Mesodermal cell (in vitro differentiated cells): ENCODE data around the gene NME9. TPM values are rescaled to one million over a fixed set of nuclear protein-coding genes. Genes with fewer than 3 reads are reported as not detected.
A peak's percentile ranks its signal among the peaks of the same experiment; 100 is the strongest.
"Not testable (repeated sequence)": the region's sequence is repeated elsewhere in the genome, so short reads cannot be mapped to it uniquely, and the experiment has no call there.

Experiments used
- H3K27ac ChIP-seq: 2 replicates; pipeline ENCODE4 v1.7.0; 2013; ENCODE audit warnings: mild to moderate bottlenecking, low read depth, low read length, moderate library complexity; ENCODE audit not compliant: severe bottlenecking
- H3K36me3 ChIP-seq: 2 replicates; pipeline ENCODE4 v1.7.1; 2013; ENCODE audit warnings: mild to moderate bottlenecking, low read length, moderate library complexity; ENCODE audit not compliant: control insufficient read depth, insufficient read depth
- H3K4me1 ChIP-seq: one replicate; pipeline ENCODE4 v1.7.1; 2013; ENCODE audit warnings: mild to moderate bottlenecking, low read length; ENCODE audit not compliant: insufficient read depth, control insufficient read depth, poor library complexity, severe bottlenecking
- H3K4me3 ChIP-seq: 2 replicates; pipeline ENCODE4 v1.7.0; 2013; ENCODE audit warnings: low read length, control low read depth, mild to moderate bottlenecking; ENCODE audit not compliant: insufficient read depth, poor library complexity, severe bottlenecking; ENCODE audit errors: extremely low read depth
- H3K9me3 ChIP-seq: 2 replicates; pipeline ENCODE4 v1.7.1; 2013; ENCODE audit warnings: mild to moderate bottlenecking, low read length, moderate library complexity; ENCODE audit not compliant: control insufficient read depth
- WGBS, 2 experiments: methylation state at CpG; one replicate each; pipeline ENCODE4 v1.1.5; 2013; ENCODE audit warnings: missing lambda C conversion rate in 2 of 2; ENCODE audit not compliant: insufficient coverage in 2 of 2; 5-methylcytosine and 5-hydroxymethylcytosine counted together
- polyA plus RNA-seq, 2 experiments: library from polyadenylated mRNA; stranded (reverse); fragments of 50-300 nt; gene quantifications; one replicate each; pipeline ENCODE4 v1.2.3, GENCODE V29; 2013

The NME9 gene
- polyA plus RNA-seq (2013, experiment 1 of 2) = 0.44 TPM
- polyA plus RNA-seq (2013, experiment 2 of 2) = not detected

DNA sequence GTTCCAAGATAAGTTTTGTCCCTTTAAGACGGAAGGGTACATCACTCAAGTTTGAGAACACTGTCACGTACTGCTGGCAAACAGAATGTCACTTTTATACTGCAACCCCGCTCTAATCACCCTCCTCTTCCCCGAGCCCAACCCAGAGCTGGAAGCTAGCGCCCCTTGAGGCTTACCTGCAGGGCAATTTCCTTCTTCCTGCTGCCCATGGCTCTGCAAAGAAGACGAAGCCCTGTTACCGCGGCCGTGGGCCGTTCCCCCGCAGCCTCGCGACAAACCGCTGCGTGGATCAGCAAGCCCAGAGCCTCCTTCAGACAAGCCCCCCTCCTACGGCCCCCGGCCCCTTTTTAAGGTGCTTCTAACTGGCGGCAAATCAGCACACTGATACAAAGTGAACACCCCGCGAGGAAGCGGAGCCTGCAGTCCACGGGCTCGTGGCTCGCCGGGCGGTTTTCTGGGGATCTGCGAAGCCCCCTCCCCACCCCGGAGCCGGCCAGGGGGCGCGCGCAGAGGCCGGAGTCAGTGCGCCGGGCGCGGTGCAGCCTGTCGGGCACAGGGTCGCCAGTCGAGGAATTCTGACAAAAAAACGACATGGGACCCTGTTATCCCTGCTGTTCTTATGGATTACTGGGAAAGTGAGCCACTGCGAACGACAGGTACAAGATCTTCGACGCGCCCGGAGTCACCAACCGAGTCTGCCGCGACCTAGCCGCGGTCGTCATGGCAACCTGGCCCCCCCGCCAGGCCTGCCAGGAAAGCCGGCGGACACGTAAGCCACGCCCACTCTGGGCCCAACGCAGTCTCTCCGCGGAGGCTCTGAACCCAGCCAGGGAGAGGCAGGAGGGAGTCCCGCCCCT, at the start of gene NME9:
Gene NME9 (minus strand): TSS at position 725 of the 857 bp plus-strand sequence. CDS start 516 bp downstream, at position 209.
- 1 to 2% methylated on average over 44 of the region's 62 CpGs for WGBS, 2 experiments
- no peak within 1 kb of the TSS for H3K27ac ChIP-seq
- H3K4me1 ChIP-seq = peaks cover 6% of the 10 kb centered on the region
- H3K36me3 ChIP-seq = no peaks in the 10 kb centered on the region
- peak within 1 kb of the TSS; percentile 72 for H3K4me3 ChIP-seq
- no peaks in the 10 kb centered on the region for H3K9me3 ChIP-seq

GRCh38 chr3:138378990-138379389, 49.3 kb upstream of the NME9 start:
- H3K9me3 ChIP-seq = no peaks in the 10 kb centered on the region
- H3K27ac ChIP-seq = no peak overlapping the region
- peaks cover 15% of the 10 kb centered on the region for H3K36me3 ChIP-seq
- H3K4me1 ChIP-seq = peaks cover 3% of the 10 kb centered on the region
- no peak overlapping the region for H3K4me3 ChIP-seq
- WGBS, 2 experiments = no CpG with 5 or more reads among the region's 1 CpG

DNA sequence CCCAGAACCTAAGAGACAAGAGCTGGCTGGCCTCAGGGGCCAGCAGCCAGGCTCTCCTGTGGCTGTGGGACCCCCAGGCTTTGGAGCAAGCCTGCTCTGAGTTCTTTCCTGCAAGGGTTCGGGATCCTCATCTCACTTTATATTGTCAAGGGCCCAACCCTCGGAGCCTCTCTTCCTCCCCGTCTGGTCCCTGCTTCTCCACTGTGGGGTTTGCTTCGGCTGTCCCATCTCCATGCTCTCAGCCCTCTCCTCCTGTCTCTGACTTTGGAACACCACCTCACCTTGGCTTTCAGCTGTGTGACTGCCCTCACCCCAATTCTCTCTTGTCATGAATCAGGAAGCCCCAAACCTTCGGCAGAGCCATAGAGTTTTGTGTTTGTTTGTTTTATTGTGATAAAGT, 48.7 kb upstream of the NME9 start:
- Histone ChIP-seq H3K4me1 (peaks cover 3% of the 10 kb centered on the region), H3K9me3 (no peaks in the 10 kb centered on the region), H3K36me3 (peaks cover 15% of the 10 kb centered on the region), H3K4me3 (no peak overlapping the region), H3K27ac (no peak overlapping the region)
- 91 to 93% methylated on average over 2 to 4 of the region's 5 CpGs for WGBS, 2 experiments

DNA sequence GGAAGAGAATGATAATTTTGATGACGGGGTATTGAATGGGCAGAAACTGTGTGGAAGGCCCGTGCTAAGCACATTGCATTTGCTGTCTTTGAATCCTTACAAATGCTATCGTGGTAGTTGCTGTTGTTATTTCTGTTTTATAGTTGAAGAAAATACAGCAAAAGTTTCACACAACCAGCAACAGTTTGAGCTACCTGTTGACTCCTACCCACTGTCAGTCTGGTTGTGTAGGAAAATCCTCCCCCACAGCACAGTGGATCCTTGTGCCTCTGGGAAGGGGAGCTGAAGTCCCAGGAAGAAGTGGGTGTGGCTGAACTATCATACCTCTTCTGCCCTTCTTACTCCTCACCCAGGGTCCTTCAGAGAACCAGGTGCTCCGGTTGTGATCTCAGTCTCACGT, 48.2 kb upstream of the NME9 start:
- H3K27ac ChIP-seq = no peak overlapping the region
- H3K36me3 ChIP-seq = peaks cover 15% of the 10 kb centered on the region
- 91 to 95% methylated on average over 4 of the region's 5 CpGs for WGBS, 2 experiments
- no peaks in the 10 kb centered on the region for H3K9me3 ChIP-seq
- H3K4me1 ChIP-seq = peaks cover 3% of the 10 kb centered on the region
- no peak overlapping the region for H3K4me3 ChIP-seq

DNA sequence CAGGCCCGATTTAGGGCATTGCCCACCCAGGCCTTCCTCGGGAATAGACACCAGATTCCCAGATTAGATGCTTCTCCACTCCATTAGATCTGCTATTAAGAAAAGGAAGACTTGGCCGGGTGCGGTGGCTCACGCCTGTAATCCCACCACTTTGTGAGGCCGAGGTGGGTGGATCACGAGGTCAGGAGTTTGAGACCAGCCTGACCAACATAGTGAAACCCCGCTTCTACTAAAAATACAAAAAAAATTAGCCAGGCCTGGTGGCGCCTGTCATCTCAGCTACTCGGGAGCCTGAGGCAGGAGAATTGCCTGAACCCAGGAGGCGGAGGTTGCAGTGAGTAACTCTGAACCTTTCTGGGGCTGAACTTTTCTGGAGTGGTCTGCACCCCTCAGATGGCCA, 47.6 kb upstream of the NME9 start:
- WGBS, 2 experiments = 96 to 97% methylated on average over 10 of the region's 11 CpGs
- H3K27ac ChIP-seq, H3K4me3 ChIP-seq, H3K9me3 ChIP-seq, H3K4me1 ChIP-seq: not testable (repeated sequence)
- H3K36me3 ChIP-seq = peaks cover 15% of the 10 kb centered on the region

GRCh38 chr3:138376663-138377062, 47.0 kb upstream of the NME9 start:
- WGBS, 2 experiments = 100% methylated on average over 1 of the region's 2 CpGs; no CpG with 5 or more reads in 1 of the 2 experiments
- Histone ChIP-seq H3K4me3 (no peak overlapping the region), H3K9me3 (no peaks in the 10 kb centered on the region), H3K27ac (no peak overlapping the region), H3K4me1 (peaks cover 3% of the 10 kb centered on the region), H3K36me3 (peaks cover 15% of the 10 kb centered on the region)

DNA sequence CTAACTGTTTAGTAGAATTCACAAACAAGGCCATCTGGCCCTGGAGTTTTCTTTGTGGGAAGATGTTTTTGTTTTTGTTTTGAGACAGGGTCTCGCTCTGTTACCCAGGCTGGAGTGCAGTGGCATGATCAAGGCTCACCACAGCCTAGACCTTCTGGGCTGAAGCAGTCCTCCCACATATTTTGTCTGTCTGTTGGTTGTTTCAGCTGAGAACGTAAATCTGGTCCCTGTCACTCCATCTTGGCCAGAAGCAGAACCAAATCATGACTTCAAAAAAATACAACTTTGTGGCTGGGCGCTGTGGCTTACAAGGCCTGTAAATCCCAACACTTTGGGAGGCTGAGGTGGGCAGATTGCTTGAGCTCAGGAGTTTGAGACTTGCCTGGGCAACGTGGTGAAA, 45.8 kb upstream of the NME9 start:
- WGBS, 2 experiments = 100% methylated on average over 2 of the region's 4 CpGs; no CpG with 5 or more reads in 1 of the 2 experiments
- no peak overlapping the region for H3K4me3 ChIP-seq
- no peak overlapping the region for H3K27ac ChIP-seq
- peaks cover 3% of the 10 kb centered on the region for H3K4me1 ChIP-seq
- peaks cover 15% of the 10 kb centered on the region for H3K36me3 ChIP-seq
- H3K9me3 ChIP-seq = no peaks in the 10 kb centered on the region

DNA sequence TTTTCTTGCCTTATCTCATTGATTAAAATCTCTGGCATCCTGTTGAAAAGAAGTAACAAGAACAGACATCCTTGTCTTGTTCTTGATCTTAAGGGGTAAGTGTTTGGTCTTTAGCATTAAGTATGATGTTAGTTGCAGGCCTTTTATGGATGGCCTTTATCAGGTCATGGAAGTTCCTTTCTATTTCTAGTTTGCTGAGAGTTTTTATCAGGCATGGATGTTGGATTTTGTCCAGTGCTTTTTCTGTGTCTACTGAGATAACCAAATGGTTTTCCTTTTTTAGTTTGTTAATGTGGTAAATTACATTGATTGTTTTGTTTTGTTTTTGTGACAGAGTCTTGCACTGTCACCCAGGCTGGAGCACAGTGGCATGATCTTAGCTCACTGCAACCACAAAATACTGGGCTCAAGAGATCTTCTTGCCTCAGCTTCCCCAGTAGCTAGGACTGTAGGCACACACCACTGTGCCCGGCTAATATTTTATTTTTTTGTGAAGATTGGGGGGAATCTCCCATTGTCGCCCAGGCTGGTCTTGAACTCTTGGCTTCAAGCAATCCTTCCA, 45.0 kb upstream of the NME9 start:
- peaks cover 15% of the 10 kb centered on the region for H3K36me3 ChIP-seq
- H3K4me3 ChIP-seq = no peak overlapping the region
- no peak overlapping the region for H3K27ac ChIP-seq
- peaks cover 3% of the 10 kb centered on the region for H3K4me1 ChIP-seq
- H3K9me3 ChIP-seq = no peaks in the 10 kb centered on the region
- no CpG with 5 or more reads among the region's 2 CpGs for WGBS, 2 experiments

- Histone ChIP-seq H3K9me3 (no peaks in the 10 kb centered on the region), H3K4me3 (no peak overlapping the region), H3K36me3 (peaks cover 14% of the 10 kb centered on the region), H3K27ac (no peak overlapping the region), H3K4me1 (peaks cover 6% of the 10 kb centered on the region)
- WGBS, 2 experiments = 86% methylated on average over 3 of the region's 5 CpGs; no CpG with 5 or more reads in 1 of the 2 experiments
Measured at GRCh38 chr3:138373736-138374094, 44.1 kb upstream of the NME9 start.

DNA sequence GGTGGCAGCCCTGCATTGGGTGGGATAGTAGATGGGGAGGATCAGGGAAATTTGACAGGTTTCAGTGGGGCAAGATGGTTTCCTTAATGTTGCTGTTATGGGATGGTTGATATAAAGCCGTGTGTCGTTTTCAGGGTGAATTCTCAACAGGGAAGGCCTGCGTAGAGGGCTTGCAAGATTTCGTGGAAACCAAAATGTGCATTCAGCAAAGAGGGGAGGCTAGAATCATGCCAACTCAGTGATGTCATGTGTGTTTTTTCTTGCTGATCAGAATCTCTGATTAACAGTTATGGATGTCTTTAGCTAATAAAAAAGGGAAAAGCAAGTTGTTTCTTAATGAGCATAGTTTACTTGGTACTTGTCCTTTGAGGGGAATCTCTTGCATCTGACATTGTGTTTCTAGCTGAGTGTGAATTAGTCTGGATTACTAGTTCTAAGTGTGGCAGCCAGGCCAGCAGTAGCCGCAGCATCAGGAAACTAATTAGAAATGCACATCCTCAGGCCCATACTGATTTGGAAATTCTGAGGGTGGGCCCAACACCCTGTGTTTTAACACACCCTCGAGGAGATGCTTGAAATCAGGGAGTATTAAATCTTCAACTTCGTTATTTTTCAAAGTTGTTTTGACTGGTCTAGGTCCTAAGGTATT, 43.6 kb upstream of the NME9 start:
- H3K36me3 ChIP-seq = peaks cover 10% of the 10 kb centered on the region

More for the DNA sequence above, 43.6 kb upstream of the NME9 start:
- Histone ChIP-seq H3K4me3 (no peak overlapping the region), H3K9me3 (no peaks in the 10 kb centered on the region), H3K4me1 (peaks cover 6% of the 10 kb centered on the region), H3K27ac (no peak overlapping the region)
- whole genome bisulfite sequencing, 2 experiments = 93 to 94% methylated on average over 7 of the region's 7 CpGs
